ENCODE data around the gene TNS3.
"Not testable (repeated sequence)": the region's sequence is repeated elsewhere in the genome, so short reads cannot be mapped to it uniquely, and the experiment has no call there.

Gene TNS3

DNA sequence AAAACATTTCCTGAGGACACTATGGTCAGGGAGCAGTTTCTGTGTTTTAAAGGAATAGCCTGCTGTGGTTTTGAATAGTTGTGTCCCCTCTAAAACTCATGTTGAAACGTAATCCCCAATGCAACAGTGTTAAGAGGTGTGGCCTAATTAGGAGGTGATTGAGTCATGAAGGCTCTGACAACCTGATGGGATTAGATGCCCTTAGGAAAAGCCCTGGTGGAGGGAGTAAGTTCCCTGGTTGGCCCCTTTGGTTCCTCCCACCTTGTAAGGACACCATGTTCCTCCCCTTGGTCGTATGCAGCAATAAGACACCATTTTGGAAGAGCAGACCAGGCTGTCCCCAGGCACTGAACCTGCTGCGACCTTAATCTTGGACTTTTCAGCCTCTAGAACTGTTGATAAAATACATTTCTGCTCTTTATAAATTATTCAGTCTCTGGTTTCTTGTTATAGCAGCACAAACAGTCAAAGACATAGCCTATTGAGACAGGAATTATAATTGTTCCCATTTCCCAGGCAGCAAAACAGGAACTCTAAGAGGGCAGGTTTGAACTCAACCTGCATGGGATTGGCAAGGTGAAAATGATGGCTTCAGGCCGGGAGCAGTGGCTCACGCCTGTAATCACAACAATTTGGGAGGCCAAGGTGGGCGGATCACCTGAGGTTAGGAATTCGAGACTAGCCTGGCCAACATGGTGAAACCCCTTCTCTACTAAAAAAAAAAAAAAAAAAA is 20.5 kb upstream of the TNS3 start:
- DNase-seq (ENCODE audit: low spot score), result no peak

DNA sequence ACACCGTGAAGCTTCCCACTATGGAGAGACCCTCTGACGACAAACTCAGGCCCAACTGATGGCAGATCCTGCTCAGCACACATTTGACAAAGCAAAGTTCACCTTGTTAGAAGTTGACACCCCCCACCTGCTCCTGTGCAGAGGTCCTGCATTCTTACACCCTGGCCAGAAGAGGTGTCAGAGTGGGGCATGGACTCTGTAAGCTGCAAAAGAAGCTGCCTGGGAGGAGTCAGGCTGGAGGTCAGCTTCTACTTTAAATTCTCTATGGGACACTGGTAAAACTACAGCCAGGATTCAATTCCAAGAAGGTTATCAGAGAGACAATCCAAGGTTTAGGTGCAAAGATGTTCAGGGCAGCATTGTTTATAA is 20.0 kb upstream of the TNS3 start:
- DNase-seq (ENCODE audit: low spot score), result no peak

DNA sequence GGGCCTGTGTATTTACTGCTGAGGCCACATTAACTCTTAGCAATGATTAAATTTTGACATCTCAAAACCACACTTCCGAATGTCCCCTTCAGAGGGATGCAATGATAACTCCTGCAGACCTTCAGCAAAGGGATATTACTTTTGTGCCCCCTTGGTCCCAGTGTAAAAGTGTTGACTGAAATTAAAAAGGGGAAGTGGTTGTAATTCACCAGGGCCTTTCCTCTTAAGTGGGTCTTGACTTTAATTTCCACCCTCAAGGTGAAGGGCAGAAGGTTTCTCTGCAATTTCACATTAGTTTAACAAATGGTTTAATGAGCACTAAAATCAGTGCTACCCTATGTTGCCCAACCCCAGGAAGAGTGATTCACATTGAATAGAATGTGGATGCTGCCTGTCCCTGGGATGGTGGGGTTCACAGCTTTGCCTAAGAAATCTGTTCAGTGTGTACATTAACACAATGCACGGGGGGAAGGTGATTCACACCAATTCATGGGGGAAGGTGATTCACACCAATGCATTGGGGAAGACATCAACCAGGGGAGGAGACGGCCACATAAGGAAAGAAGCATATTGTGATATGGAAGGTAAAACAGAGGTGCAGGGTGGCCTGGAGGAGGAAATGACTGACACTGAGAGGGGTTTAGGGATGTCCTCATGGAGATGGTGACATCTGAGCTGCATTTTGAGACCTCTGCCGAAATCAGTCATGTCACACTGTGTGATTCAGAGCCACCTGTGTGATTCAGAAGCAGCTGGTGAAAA is 19.4 kb upstream of the TNS3 start:
- DNase-seq (ENCODE audit: low spot score), result peak; percentile 79

DNA sequence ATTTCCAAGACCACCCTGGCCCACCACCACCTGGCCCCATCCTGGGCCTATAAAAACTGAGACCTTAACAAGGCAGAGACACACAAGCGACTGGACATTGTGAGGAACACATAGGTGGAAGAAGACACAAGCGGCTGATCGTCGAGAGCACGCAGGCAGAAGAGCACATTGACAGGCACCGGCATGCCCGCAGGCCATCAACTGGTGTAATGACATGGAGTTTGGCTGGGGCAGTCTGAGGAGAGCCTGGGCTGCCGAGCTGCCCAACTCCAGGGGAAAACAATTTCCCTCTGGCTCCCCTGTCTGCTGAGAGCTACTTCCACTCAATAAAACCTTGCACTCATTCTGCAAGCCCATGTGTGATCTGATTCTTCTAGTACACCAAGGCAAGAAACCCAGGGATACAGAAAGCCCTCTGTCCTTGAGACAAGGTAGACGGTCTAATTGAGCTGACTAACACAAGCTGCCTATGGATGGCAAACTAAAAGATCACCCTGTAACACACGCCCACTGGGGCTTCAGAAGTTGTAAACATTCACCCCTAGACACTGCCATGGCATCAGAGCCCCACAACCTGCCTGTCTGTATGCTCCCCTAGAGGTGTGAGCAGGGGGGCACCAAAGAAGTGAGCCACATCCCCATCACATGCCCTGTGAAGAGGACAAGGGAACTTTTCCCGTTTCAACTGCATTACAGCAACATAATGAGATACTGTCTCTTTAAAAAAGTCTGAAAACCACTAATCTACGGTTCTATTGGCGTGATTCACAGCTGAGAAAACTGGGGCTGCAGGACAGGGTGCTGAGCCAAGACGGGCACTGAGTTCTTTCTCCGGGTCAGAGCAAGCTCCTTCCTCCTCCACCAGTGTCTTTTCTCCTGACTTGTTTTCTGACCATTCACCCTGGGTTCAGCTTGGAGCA is 18.5 kb upstream of the TNS3 start:
- no peak for DNase-seq (ENCODE audit: low spot score)

DNA sequence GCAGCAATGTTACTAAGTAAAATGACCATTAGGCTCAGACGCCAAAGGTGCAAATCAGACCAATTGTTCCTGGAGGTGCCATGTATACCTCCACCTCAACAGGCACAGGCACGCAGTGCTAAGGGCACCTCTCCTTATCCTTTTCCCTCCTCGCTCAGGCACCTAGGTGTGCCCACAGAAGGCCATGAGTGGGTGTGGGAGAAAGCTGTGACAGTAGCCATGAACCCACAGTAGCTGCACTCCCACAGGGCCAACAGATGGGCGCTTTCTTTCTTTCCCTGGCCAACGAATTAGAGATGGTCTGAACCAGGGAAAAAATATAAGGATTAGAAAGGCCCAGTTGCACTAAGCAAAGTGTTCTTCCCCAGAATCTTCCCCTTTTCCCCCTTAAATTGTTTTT is 15.5 kb upstream of the TNS3 start:
- DNase-seq (ENCODE audit: low spot score), result no peak

DNA sequence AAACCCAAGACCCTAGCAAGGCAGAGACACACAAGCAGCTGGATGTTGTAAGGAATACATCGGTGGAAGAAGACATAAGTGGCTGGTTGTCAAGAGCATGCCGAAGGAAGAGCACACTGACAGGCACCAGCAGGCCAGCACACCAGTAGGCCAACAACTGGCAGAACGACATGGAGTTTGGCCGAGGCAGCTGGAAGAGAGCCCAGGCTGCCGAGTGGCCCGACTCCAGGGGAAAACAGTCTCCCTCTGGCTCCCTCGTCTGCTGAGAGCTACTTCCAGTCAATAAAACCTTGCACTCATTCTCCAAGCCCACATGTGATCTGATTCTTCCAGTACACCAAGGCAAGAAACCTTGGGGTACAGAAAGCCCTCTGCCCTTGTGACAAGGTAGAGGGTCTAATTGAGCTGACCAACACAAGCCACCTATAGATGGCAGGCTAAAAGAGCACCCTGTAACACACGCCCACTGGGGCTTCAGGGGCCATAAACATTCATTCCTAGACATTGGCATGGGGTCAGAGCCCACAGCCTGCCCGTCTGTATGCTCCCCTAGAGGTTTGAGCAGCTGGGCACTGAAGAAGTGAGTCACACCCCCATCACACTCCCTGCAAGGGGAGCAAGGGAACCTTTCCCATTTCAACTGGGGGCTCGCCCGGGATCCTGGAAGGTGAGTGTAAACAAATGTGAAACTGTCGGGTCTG is 14.7 kb upstream of the TNS3 start:
- DNase-seq (ENCODE audit: low spot score), result no peak

DNA sequence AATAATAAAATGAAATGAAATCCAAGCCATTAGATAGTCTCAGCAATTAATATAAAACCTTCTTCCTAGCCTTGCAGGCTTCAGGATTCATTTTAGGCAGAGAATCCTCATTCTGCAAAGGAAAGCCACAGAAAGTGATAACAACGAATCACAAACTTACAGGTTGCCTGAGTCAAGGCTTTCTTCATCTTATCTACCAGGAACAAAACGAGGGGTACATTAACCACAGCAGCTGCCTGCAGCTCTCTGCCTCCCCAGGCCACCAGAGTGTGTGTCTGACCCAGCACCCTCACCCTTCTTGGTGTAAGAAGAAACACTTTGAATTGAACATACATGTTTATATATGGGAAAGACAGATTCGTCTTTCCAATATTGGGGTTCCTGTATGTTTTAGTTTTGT is 12.5 kb upstream of the TNS3 start:
- no peak for DNase-seq (ENCODE audit: low spot score)

DNA sequence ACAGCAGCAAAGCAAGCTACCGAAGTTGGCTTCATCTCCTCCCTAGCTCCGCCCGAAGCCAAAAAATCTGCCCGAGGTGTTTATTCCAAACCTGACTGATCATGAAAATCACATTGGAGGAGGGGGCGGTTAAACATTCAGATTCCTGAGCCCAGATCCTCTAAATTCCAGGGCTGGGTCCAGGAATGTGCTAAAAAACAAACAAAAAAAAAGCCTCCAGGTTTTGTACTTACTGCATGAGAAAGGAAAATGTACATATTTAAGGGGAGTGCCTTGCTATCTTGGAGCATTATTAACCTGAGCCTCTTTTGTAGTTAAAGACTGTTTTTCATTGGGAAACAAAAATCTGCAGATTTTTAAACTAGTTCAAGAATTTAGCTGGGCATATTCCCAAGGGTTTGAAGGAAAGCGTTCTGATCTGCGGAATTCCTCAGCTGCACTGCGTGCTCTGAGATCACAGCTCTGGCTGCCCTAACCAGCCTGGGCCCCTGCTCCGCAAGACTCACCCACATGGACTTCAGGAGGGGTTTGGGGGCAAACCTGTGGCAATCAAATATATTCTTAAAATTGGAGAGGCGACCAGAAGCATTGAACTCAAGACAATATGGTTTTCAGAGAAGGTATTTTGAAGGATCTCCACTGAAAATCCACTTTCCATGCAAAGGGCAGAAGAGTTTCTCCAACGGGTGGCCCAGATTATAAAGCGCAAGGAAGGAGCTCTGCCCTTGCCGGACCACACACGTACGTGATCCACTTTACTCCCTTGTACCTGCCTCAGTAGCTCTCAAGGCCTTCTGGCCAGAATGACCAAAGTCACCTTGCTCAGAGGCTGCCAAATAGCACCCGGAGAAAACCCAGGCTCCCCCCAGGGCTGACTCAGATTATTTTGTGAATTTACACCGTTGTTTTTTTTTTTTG is 10.0 kb upstream of the TNS3 start:
- DNase-seq (ENCODE audit: low spot score), result no peak

DNA sequence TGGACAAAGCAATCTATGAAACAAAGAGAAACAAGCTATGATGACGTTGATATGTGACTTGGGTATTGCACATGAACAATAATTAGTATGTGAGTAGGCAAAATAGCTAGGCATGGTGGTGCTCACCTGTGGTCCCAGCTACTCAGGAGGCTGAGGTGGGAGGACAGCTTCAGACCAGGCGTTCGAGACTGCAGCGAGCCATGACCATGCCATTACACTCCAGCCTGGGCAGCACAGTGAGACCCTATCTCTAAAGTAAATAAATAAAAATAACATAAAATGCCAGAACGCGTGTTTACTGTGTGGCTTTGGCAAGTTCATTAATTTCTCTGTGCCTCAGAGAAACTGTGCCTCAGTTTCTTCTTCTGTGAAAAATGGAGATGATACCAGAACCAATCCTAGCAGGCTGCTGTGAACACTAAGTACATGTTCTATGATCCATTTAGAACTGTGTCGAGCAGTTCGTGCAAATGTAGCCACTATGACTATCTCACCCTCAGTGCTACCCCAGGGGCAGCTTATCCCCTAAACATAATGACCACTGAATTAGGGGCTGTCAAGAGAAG is 9.3 kb upstream of the TNS3 start:
- DNase-seq (ENCODE audit: low spot score), result no peak

DNA sequence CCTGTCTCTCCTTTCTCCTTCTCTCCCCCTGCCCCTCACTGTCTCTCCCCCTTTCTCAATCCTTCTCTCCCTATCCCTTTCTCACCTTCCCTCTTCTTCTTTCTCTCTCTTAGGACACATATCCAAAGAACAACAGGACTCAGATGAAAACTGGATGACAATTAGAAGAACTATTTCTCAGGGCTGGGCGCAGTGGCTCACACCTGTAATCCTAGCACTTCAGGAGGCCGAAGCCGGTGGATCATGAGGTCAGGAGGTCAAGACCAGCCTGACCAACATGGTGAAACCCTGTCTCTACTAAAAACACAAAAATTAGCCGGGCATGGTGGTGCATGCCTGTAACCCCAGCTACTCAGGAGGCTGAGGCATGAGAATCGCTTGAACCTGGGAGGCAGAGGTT is 8.3 kb upstream of the TNS3 start:
- not testable (repeated sequence) for DNase-seq (ENCODE audit: low spot score)

DNA sequence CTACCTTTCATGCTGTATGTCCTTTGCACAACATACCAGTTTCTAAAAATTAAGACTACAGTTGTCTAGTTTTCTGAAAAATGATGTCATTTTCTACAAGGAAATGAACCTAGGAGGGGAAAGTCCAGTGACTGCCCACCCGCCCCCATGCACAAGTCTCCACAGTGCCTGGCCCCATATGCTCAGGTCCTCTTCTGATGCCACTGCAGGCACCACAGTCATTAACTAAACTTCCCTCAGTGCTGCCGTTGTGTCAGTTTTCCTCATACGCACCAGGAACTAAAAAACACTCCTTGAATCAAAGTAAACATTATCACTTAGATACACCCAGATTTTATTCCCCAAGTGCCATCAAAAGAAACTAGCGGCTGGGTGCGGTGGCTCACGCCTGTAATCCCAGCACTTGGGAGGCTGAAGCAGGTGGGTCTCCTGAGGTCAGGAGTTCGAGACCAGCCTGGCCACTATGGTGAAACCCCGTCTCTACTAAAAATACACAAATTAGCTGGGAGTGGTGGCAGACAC is 6.9 kb upstream of the TNS3 start:
- no peak for DNase-seq (ENCODE audit: low spot score)

DNA sequence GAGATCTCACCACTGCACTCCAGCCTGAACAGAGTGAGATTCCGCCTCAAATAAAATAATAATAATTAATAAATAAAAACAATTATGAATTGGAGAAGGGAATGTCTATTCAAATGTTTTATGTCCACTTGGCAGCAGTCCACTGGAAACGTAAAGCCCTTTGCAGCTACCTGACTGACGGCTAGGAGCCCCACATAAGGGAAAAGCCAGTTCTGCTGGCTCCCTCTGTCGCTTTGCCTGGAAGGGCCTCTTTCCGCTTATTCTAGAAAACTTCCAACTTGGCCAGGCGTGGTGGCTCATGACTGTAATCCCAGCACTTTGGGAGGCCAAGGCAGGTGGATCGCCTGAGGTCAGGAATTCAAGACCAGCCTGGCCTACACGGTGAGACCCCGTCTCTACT is 6.1 kb upstream of the TNS3 start:
- DNase-seq (ENCODE audit: low spot score), result no peak

DNA sequence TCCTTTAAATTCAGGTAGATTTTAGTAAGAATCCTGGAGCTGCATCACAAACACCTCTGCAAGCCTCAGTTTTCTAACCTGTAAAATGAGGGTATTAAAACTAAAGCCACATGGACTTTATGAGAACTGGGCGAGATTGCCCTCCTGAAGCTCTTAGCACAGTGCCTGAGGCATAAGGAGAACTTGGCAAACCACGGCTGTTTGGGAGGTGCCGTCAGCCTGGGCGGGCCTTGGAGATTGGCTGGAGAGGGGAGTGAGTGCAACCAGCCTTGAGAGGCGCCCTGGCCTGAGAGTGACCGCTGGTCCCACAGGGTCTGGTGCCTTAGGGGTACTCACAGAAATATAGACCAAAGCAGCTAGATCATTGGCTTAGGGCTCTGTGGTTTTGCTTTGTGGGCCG is 5.4 kb upstream of the TNS3 start:
- DNase-seq (ENCODE audit: low spot score), result no peak

DNA sequence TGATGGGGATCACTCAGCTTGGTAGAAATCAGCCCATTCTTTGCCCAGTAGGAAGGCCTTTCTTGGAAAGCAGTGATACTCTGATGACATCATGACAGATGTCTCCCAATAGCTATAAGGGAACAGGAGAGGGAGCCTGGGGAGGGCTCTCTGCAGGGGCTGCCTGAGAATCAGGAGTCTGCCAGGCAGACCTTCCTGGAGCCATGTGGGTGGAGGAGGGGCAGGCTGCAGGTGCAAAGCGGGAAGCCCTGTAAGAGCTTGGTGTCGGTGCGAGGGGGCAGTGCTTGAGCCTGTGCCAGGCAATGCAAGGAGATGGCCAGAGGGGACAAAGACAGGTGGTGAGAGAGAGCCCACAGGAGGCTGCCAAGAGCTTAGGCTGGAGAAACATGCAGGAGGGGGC is 5.0 kb upstream of the TNS3 start:
- DNase-seq (ENCODE audit: low spot score), result no peak

DNA sequence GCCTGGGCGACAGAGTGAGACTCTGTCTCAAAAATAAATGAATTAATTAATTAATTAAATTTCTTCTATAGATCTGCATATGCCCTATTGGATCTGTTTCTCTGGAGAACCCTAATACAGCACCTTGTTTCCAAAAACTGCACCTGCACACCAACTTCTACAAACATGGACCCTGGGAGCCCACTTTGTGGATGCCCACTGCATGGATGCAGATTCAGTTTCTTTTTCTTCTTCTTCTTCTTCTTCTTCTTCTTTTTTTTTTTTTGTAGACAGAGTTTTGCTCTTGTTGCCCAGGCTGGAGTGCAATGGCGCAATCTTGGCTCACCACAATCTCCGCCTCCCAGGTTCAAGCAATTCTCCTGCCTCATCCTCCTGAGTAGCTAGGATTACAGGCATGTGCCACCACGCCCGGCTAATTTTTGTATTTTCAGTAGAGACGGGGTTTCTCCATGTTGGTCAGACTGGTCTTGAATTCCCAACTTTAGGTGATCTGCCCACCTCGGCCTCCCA is 4.3 kb upstream of the TNS3 start:
- not testable (repeated sequence) for DNase-seq (ENCODE audit: low spot score)

DNA sequence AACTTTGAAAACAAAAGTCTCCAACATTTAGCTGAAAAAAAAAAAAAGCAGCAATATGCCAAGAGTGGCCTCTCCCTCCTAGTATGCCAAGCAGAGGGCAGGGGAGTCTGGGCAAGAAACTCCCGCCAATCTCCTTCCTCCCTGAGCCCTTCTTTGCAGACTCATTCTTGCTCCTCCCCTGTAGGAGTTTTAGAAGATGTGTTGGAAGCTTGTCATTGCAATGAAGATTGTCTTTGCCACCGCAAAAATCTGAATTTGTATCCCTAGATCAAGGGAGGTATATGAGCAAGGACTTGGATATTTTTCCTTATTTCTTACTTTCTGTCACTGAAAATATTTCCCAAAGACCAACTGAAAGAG is 2.6 kb upstream of the TNS3 start:
- no peak for DNase-seq (ENCODE audit: low spot score)

DNA sequence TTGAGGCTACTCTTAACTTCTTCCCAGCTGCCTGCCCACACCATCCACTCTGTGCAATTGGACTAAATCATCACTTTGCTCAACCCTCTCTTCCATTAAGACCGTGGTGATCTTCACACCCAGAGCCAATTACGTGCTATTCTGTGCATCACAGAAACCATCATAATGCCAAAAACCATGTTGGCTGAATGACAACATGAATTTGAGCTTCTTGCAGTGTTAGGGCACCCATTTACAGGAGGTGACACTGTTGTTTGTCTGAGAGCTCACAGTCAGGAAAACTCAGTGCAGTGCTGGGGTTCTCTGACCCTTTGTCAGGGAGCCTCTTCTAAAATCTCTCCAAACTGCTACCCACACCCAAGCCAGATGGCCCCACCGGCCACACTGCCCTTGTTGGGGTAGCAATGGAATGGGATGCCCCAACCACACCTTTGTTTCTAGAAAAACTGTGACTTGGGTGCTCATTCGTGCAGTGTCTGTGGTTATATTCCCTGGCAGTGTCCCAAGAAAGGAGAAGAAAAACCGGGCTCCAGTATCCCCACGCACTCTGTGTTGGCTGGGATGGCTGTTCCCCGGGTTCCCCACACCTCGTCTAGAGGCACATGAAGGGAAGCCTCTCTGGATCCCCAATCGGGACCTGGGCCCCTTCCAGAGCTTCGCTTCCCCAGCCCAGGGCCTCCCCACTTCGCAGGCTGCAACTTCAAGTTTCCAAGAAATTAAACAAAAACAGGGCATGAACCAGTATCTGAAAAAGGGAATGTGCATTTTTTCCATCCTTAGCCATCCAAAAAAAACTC is 2.0 kb upstream of the TNS3 start:
- no peak for DNase-seq (ENCODE audit: low spot score)

DNA sequence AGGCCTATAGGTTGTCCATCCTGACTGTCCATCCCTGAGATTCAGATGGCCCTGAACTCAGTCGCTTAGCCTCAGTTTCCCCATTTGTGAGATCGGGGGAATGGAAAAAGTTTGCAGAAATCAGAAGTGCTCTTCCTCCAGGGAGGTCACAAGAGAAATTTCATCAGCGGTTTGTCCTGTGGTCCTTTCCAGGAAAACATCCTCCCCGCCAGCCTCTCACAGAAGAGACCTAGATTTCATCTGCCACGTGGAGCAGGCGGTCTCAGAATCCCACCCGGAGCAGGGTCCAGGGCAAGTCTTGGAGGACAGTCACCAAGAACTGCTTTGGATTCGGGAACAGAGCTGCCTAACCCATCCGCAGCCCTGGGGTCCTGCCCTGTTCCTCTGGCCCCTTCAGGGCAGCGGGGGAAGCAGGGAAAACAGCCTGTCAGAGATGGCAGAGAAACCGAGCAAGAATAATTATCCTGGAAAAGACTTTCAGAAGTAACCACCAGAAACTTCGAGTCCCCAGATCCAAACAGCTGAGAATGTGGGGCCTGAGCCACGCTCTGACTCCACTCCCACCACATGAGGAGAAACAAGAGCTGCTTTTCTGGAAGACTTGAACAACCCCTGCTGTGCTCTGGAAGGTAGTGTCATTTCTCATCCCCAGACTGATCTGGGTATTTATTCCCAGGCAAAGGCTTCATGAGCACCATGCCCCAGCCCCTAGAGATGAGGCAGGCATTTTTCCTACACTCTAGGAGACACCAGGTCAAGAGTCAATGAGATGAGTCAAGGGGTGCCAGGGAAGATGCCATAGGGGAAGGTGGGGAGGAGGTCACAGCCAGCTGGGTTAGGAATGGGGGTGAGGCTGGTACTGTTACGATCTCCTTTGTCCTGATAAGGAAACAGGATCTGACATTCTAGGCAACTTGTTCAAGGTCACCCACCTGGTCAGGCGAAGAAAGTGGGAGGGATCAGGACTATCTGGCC is 1.1 kb upstream of the TNS3 start:
- no peak for DNase-seq (ENCODE audit: low spot score)

Measured in NAMALWA (cell line).